HepG2 (cell line): ENCODE measurements around the gene TOM1L2. TPM values are rescaled to one million over a fixed set of nuclear protein-coding genes. Genes with fewer than 3 reads are reported as not detected.

Source experiments
- AKAP8 ChIP-seq: sonication (generic); formaldehyde crosslinking; IDR thresholded peaks from 2 replicates; pipeline ENCODE4 v1.5.1; 2020; ENCODE audit warnings: mild to moderate bottlenecking, missing genetic modification reagents
- ARNTL ChIP-seq: sonication (generic); formaldehyde crosslinking; IDR thresholded peaks from 2 replicates; pipeline ENCODE4 v1.4.0; 2020; ENCODE audit warnings: mild to moderate bottlenecking, missing genetic modification reagents
- CHD4 ChIP-seq: fragments of 200-600 bp; sonication (generic); IDR thresholded peaks from 2 replicates; pipeline ENCODE4 v1.7.0; 2017; ENCODE audit warnings: mild to moderate bottlenecking, low read length, borderline replicate concordance
- FOXA3 ChIP-seq: IDR thresholded peaks from 2 replicates; pipeline ENCODE4 v1.6.1; 2016; ENCODE audit warnings: missing genetic modification reagents, missing compliant biosample characterization
- HMGA1 ChIP-seq: sonication (generic); formaldehyde crosslinking; conservative IDR thresholded peaks from 2 replicates; pipeline ENCODE4 v1.4.0; 2020; ENCODE audit warnings: missing genetic modification reagents
- HNF4A ChIP-seq: sonication (generic); formaldehyde crosslinking; IDR thresholded peaks from 2 replicates; pipeline ENCODE4 v1.4.0; 2020; ENCODE audit warnings: missing genetic modification reagents
- NFIC ChIP-seq: IDR thresholded peaks from 2 replicates; pipeline ENCODE4 v1.6.1; 2012; ENCODE audit warnings: mild to moderate bottlenecking, low read length, inconsistent platforms
- PAX8 ChIP-seq: sonication (generic); formaldehyde crosslinking; IDR thresholded peaks from 2 replicates; pipeline ENCODE4 v1.8.0; 2022; ENCODE audit warnings: mild to moderate bottlenecking, missing genetic modification reagents, borderline replicate concordance
- PPARG ChIP-seq: conservative IDR thresholded peaks from 2 replicates; pipeline ENCODE4 v1.6.1; 2016; ENCODE audit warnings: missing biosample characterization, missing genetic modification reagents
- RARG ChIP-seq: sonication (generic); formaldehyde crosslinking; IDR thresholded peaks from 2 replicates; pipeline ENCODE4 v1.4.0; 2020; ENCODE audit warnings: low read depth, mild to moderate bottlenecking, missing genetic modification reagents
- SOX13 ChIP-seq, 3 experiments: fragments of 450-650 bp in 1 of 3; sonication (generic) in 1 of 3; formaldehyde crosslinking in 1 of 3; IDR thresholded peaks in 2 of 3; conservative IDR thresholded peaks in 1 of 3; 2 replicates each; pipeline versions ENCODE4 v1.5.0 to v1.6.1; 2016 to 2020; ENCODE audit warnings: antibody characterized with exemption in 1 of 3, mild to moderate bottlenecking in 1 of 3, missing compliant biosample characterization in 1 of 3, missing genetic modification reagents in 1 of 3, moderate library complexity in 1 of 3
- XBP1 ChIP-seq: sonication (generic); formaldehyde crosslinking; IDR thresholded peaks from 2 replicates; pipeline ENCODE4 v1.5.0; 2020; ENCODE audit warnings: missing genetic modification reagents
- ZBTB21 ChIP-seq: sonication (generic); formaldehyde crosslinking; IDR thresholded peaks from 2 replicates; pipeline ENCODE4 v1.4.0; 2020; ENCODE audit warnings: missing genetic modification reagents
- ZBTB42 ChIP-seq: sonication (generic); formaldehyde crosslinking; IDR thresholded peaks from 2 replicates; pipeline ENCODE4 v1.5.0; 2020; ENCODE audit warnings: mild to moderate bottlenecking, missing genetic modification reagents
- ZEB1 ChIP-seq: IDR thresholded peaks from 2 replicates; pipeline ENCODE4 v1.6.1; 2012; ENCODE audit warnings: mild to moderate bottlenecking, low read depth, inconsistent platforms; ENCODE audit not compliant: insufficient replicate concordance
- ZNF569 ChIP-seq: sonication (generic); formaldehyde crosslinking; IDR thresholded peaks from 2 replicates; pipeline ENCODE4 v1.5.0; 2020; ENCODE audit warnings: mild to moderate bottlenecking, missing genetic modification reagents, moderate library complexity, borderline replicate concordance
- ZNF747 ChIP-seq: sonication (generic); formaldehyde crosslinking; IDR thresholded peaks from 2 replicates; pipeline ENCODE4 v1.8.1; 2023; ENCODE audit warnings: missing genetic modification reagents, mild to moderate bottlenecking, borderline replicate concordance
- ZNF781 ChIP-seq: sonication (generic); formaldehyde crosslinking; IDR thresholded peaks from 2 replicates; pipeline ENCODE4 v1.5.1; 2020; ENCODE audit warnings: borderline replicate concordance, mild to moderate bottlenecking, missing genetic modification reagents; ENCODE audit errors: not compliant biosample characterization
- ZNF841 ChIP-seq: sonication (generic); formaldehyde crosslinking; IDR thresholded peaks from 2 replicates; pipeline ENCODE4 v1.8.1; 2023; ENCODE audit warnings: missing genetic modification reagents, borderline replicate concordance
- ZSCAN20 ChIP-seq: sonication (generic); formaldehyde crosslinking; IDR thresholded peaks from 2 replicates; pipeline ENCODE4 v1.4.0; 2020; ENCODE audit warnings: missing genetic modification reagents, mild to moderate bottlenecking, borderline replicate concordance
- polyA plus RNA-seq, 8 experiments: library from polyadenylated mRNA; depleted of rRNA in 3 of 8; stranded (reverse) in 7 of 8; unstranded in 1 of 8; fragments of >200 nt; fragmentation: Illumina TruSeq in 4 of 8; extraction: Trizol in 4 of 8; gene quantifications; 2 replicates each; pipeline versions ENCODE4 v1.2.1 to v1.2.3, GENCODE V29; 2011 to 2016; ENCODE audit warnings: low read depth in 4 of 8, missing spikeins in 1 of 8, mixed read lengths in 1 of 8; ENCODE audit not compliant: insufficient read depth in 1 of 8
- total RNA-seq, 5 experiments: library from RNA; depleted of rRNA; stranded (reverse); fragments of >200 nt; fragmentation: Illumina TruSeq; extraction: Trizol; gene quantifications; 2 replicates each; pipeline ENCODE4 v1.2.3, GENCODE V29; 2016; ENCODE audit warnings: low read depth in 1 of 5
- TF ChIP-seq, protein P1 (sequence below): sonication (generic); formaldehyde crosslinking; IDR thresholded peaks from 2 replicates; pipeline ENCODE4 v1.8.0; 2022; ENCODE audit warnings: missing genetic modification reagents, mild to moderate bottlenecking, borderline replicate concordance
- TF ChIP-seq, protein P2 (sequence below): sonication (generic); formaldehyde crosslinking; IDR thresholded peaks from 2 replicates; pipeline ENCODE4 v1.5.0; 2020; ENCODE audit warnings: mild to moderate bottlenecking, low read depth, missing genetic modification reagents, borderline replicate concordance
- TF ChIP-seq, protein P3 (sequence below): sonication (generic); formaldehyde crosslinking; IDR thresholded peaks from 2 replicates; pipeline ENCODE4 v1.5.0; 2020; ENCODE audit warnings: mild to moderate bottlenecking, missing genetic modification reagents, borderline replicate concordance

The TOM1L2 gene
- total and polyA plus RNA-seq, 2 of the 13 experiments (the other 11 are each of a cell fraction or from before 2014, with no cell fraction given) = 4.7 to 7.4 TPM

DNA sequence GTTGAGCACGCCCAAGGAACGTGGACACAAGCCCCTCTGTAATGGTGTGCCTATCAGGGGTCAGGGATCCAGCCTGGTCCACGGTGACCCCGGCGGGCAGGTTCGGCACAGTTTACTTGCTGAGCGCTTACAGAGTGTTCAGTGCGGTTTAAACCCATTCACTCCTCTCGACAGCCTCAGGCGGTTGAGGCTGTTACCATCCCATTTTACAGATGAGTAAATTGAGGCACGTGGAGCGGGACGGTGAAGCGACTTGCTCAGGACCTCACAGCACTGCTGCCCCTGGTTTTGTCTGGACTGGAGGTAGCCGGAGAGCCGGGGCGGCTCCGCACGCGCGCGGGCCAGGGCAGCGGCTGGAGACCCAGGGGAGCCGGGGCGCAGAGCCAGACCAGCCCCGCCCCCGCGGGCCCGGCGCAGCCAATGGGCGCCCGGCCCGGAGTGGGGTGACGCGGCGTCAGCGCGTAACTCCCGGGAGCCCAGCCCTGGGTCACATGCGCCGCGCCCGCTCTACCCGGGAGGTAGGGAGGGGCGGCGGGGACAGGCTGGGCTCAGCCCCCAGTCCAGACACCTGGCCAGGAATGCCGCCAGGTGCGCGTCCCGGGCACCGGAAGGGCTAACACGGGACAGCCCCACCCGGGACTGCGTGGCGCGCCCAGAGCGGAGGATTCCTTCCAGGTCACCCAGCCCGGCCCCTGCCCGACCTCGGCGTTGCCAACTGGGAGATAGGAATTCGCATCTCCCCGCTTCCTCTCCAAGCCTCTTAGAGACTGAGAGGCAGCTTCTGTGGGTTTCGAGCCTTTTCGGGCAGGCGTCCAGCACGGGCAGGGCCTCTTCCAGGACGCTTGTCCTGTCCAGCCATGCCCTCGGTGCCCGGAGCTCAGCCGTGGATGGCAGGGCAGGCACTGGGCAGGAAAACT is 132.2 kb downstream of the TOM1L2 start (continued):
- TF ChIP-seq, protein P1, sequence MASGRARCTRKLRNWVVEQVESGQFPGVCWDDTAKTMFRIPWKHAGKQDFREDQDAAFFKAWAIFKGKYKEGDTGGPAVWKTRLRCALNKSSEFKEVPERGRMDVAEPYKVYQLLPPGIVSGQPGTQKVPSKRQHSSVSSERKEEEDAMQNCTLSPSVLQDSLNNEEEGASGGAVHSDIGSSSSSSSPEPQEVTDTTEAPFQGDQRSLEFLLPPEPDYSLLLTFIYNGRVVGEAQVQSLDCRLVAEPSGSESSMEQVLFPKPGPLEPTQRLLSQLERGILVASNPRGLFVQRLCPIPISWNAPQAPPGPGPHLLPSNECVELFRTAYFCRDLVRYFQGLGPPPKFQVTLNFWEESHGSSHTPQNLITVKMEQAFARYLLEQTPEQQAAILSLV (CRISPR knock-in tag) = peak; percentile 79; the same call in 1 of the 2 replicates
- TF ChIP-seq NFIC = no peak; the same call in 1 of the 2 replicates
- TF ChIP-seq, protein P2, sequence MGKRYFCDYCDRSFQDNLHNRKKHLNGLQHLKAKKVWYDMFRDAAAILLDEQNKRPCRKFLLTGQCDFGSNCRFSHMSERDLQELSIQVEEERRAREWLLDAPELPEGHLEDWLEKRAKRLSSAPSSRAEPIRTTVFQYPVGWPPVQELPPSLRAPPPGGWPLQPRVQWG (CRISPR knock-in tag) = no peak
- TF ChIP-seq HMGA1 (CRISPR knock-in tag) = no peak
- peak; percentile 97 for TF ChIP-seq ARNTL (CRISPR knock-in tag)
- TF ChIP-seq ZNF747 (CRISPR knock-in tag) = no peak
- no peak for TF ChIP-seq ZBTB42
- peak; percentile 98; the same call in 1 of the 2 replicates for TF ChIP-seq CHD4
- TF ChIP-seq XBP1 (CRISPR knock-in tag) = no peak
- TF ChIP-seq ZEB1 = peak; percentile 99
- TF ChIP-seq ZBTB21 (CRISPR knock-in tag) = no peak
- TF ChIP-seq PPARG (CRISPR knock-in tag) = no peak
- TF ChIP-seq FOXA3 (CRISPR knock-in tag) = no peak; the same call in none of the 2 replicates
- peak; percentile 37; the same call in 1 of the 2 replicates for TF ChIP-seq AKAP8
- peak; percentile 36; the same call in 1 of the 2 replicates for TF ChIP-seq HNF4A
- TF ChIP-seq PAX8 = peak; percentile 93
- no peak for TF ChIP-seq ZNF781 (CRISPR knock-in tag)
- no peak for TF ChIP-seq RARG
- TF ChIP-seq ZNF841 = no peak
- TF ChIP-seq SOX13 (IDR thresholded peaks at IDR 0.05) = no peak
- peak in 1 of 2 experiments; percentile 32; a peak in 1 of 4 replicates for TF ChIP-seq SOX13 (CRISPR knock-in tag; conservative IDR thresholded peaks at IDR 0.05 in 1 of 2, IDR thresholded peaks at IDR 0.05 in 1 of 2)
- TF ChIP-seq, protein P3, sequence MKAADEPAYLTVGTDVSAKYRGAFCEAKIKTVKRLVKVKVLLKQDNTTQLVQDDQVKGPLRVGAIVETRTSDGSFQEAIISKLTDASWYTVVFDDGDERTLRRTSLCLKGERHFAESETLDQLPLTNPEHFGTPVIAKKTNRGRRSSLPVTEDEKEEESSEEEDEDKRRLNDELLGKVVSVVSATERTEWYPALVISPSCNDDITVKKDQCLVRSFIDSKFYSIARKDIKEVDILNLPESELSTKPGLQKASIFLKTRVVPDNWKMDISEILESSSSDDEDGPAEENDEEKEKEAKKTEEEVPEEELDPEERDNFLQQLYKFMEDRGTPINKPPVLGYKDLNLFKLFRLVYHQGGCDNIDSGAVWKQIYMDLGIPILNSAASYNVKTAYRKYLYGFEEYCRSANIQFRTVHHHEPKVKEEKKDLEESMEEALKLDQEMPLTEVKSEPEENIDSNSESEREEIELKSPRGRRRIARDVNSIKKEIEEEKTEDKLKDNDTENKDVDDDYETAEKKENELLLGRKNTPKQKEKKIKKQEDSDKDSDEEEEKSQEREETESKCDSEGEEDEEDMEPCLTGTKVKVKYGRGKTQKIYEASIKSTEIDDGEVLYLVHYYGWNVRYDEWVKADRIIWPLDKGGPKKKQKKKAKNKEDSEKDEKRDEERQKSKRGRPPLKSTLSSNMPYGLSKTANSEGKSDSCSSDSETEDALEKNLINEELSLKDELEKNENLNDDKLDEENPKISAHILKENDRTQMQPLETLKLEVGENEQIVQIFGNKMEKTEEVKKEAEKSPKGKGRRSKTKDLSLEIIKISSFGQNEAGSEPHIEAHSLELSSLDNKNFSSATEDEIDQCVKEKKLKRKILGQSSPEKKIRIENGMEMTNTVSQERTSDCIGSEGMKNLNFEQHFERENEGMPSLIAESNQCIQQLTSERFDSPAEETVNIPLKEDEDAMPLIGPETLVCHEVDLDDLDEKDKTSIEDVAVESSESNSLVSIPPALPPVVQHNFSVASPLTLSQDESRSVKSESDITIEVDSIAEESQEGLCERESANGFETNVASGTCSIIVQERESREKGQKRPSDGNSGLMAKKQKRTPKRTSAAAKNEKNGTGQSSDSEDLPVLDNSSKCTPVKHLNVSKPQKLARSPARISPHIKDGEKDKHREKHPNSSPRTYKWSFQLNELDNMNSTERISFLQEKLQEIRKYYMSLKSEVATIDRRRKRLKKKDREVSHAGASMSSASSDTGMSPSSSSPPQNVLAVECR (CRISPR knock-in tag) = peak; percentile 81; the same call in 1 of the 2 replicates
- no peak for TF ChIP-seq ZNF569 (CRISPR knock-in tag)
- TF ChIP-seq ZSCAN20 (CRISPR knock-in tag) = 0 out of 2 replicates have a peak, but pooled peaks have one; percentile 35
